Tibial artery (tissue), 4 donors: ENCODE results near the gene TRABD2A.
"Not testable (repeated sequence)": the region's sequence is repeated elsewhere in the genome, so short reads cannot be mapped to it uniquely, and the experiment has no call there.

Source experiments
- DNase-seq, 2 donors: peaks; one replicate each; pipeline ENCODE4 v3.0.0-alpha.2; 2019
- H3K27ac ChIP-seq, 2 donors: fragments of 200-600 bp; sonication (generic) in 1 of 2; 1 replicate in 1 of 2; 2 replicates in 1 of 2; pipeline ENCODE4 v1.5.1; 2018 to 2019; ENCODE audit warnings: mild to moderate bottlenecking in 1 of 2
- H3K27me3 ChIP-seq, 2 donors: fragments of 200-600 bp; sonication (generic) in 1 of 2; one replicate each; pipeline versions ENCODE4 v1.5.1 to v1.6.0; 2016 to 2019
- H3K36me3 ChIP-seq, 3 donors: fragments of 200-600 bp; sonication (generic) in 2 of 3; one replicate each; pipeline ENCODE4 v1.5.1; 2016 to 2019; ENCODE audit warnings: mild to moderate bottlenecking in 2 of 3
- H3K4me1 ChIP-seq, 4 donors: fragments of 200-600 bp; sonication (generic) in 2 of 4; 1 replicate in 3 of 4; 2 replicates in 1 of 4; pipeline ENCODE4 v1.5.1; 2016 to 2019
- H3K4me3 ChIP-seq, 2 donors: fragments of 200-600 bp; sonication (generic) in 1 of 2; 1 replicate in 1 of 2; 2 replicates in 1 of 2; pipeline ENCODE4 v1.5.1; 2018 to 2019; ENCODE audit warnings: mild to moderate bottlenecking in 2 of 2
- H3K9me3 ChIP-seq, 3 donors: fragments of 200-600 bp; sonication (generic) in 1 of 3; one replicate each; pipeline ENCODE4 v1.5.1; 2016 to 2019
- CTCF ChIP-seq, 2 experiments: fragments of 200-600 bp in 1 of 2; fragments of 450-650 bp in 1 of 2; IDR thresholded peaks; one replicate each; pipeline ENCODE4 v1.5.1; 2017 to 2019; ENCODE audit warnings: antibody characterized with exemption in 2 of 2, mild to moderate bottlenecking in 1 of 2, moderate library complexity in 1 of 2
- intact Hi-C: fragments of 100-400 bp; cut with DNase I; formaldehyde crosslinking; loops from one replicate; pipeline ENCODE4 v1.15.0; 2023; ENCODE audit warnings: low total_unique reads

TRABD2A gene

GRCh38 chr2:84870306-84870705 is 10.6 kb downstream of the TRABD2A start:
- Histone ChIP-seq H3K27ac (no peak overlapping the region), H3K36me3 (no peaks in the 10 kb centered on the region), H3K4me3 (no peak overlapping the region), H3K9me3 (no peaks in the 10 kb centered on the region), H3K27me3 (no peaks in the 10 kb centered on the region), H3K4me1 (no peaks in the 10 kb centered on the region)
- no peak for DNase-seq
- intact Hi-C loops, result no loop called here
- no peak for TF ChIP-seq CTCF (IDR thresholded peaks at IDR 0.05)

GRCh38 chr2:84868327-84868726 is 12.6 kb downstream of the TRABD2A start:
- H3K4me3 ChIP-seq, H3K27ac ChIP-seq, DNase-seq, H3K36me3 ChIP-seq, H3K9me3 ChIP-seq, intact Hi-C loops, H3K4me1 ChIP-seq, H3K27me3 ChIP-seq: not testable (repeated sequence)

- H3K9me3 ChIP-seq, result no peaks in the 10 kb centered on the region
- intact Hi-C loops, result no loop called here
- H3K27ac ChIP-seq, result no peak overlapping the region
- DNase-seq, result no peak
- no peaks in the 10 kb centered on the region for H3K4me1 ChIP-seq
- H3K4me3 ChIP-seq, result no peak overlapping the region
- peaks cover 0 to 3% of the 10 kb centered on the region in 2 donors for H3K27me3 ChIP-seq
- H3K36me3 ChIP-seq, result no peaks in the 10 kb centered on the region
- no peak for TF ChIP-seq CTCF (IDR thresholded peaks at IDR 0.05)
These were observed 14.8 kb downstream of the TRABD2A start for GRCh38 chr2:84866122-84866521.

GRCh38 chr2:84865181-84865783 is 15.6 kb downstream of the TRABD2A start:
- Histone ChIP-seq H3K27ac (no peak overlapping the region), H3K4me1 (no peaks in the 10 kb centered on the region), H3K36me3 (no peaks in the 10 kb centered on the region), H3K9me3 (no peaks in the 10 kb centered on the region), H3K27me3 (peaks cover 0 to 3% of the 10 kb centered on the region in 2 donors), H3K4me3 (no peak overlapping the region)
- intact Hi-C loops, result no loop called here
- DNase-seq, result no peak
- TF ChIP-seq CTCF (IDR thresholded peaks at IDR 0.05), result peak in 1 of 2 experiments; percentile 14

- H3K27me3 ChIP-seq, result peaks cover 0 to 3% of the 10 kb centered on the region in 2 donors
- TF ChIP-seq CTCF (IDR thresholded peaks at IDR 0.05), result no peak
- H3K4me3 ChIP-seq, result no peak overlapping the region
- H3K27ac ChIP-seq, result no peak overlapping the region
- H3K4me1 ChIP-seq, result no peaks in the 10 kb centered on the region
- DNase-seq, result no peak
- H3K36me3 ChIP-seq, result no peaks in the 10 kb centered on the region
- intact Hi-C loops, result no loop called here
- no peaks in the 10 kb centered on the region for H3K9me3 ChIP-seq
These were observed 18.9 kb downstream of the TRABD2A start for GRCh38 chr2:84862006-84862405.

GRCh38 chr2:84861539-84861938 is 19.3 kb downstream of the TRABD2A start:
- no peaks in the 10 kb centered on the region for H3K4me1 ChIP-seq
- H3K27ac ChIP-seq, result no peak overlapping the region
- peaks cover 0 to 3% of the 10 kb centered on the region in 2 donors for H3K27me3 ChIP-seq
- H3K9me3 ChIP-seq, result no peaks in the 10 kb centered on the region
- intact Hi-C loops, result no loop called here
- H3K4me3 ChIP-seq, result no peak overlapping the region
- no peak for DNase-seq
- no peak for TF ChIP-seq CTCF (IDR thresholded peaks at IDR 0.05)
- no peaks in the 10 kb centered on the region for H3K36me3 ChIP-seq
